ENCODE measurements around the gene RASSF3.
A peak's percentile ranks its signal among the peaks of the same experiment; 100 is the strongest.
"Not testable (repeated sequence)": the region's sequence is repeated elsewhere in the genome, so short reads cannot be mapped to it uniquely, and the experiment has no call there.

RASSF3 gene, protein sequence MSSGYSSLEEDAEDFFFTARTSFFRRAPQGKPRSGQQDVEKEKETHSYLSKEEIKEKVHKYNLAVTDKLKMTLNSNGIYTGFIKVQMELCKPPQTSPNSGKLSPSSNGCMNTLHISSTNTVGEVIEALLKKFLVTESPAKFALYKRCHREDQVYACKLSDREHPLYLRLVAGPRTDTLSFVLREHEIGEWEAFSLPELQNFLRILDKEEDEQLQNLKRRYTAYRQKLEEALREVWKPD

DNA sequence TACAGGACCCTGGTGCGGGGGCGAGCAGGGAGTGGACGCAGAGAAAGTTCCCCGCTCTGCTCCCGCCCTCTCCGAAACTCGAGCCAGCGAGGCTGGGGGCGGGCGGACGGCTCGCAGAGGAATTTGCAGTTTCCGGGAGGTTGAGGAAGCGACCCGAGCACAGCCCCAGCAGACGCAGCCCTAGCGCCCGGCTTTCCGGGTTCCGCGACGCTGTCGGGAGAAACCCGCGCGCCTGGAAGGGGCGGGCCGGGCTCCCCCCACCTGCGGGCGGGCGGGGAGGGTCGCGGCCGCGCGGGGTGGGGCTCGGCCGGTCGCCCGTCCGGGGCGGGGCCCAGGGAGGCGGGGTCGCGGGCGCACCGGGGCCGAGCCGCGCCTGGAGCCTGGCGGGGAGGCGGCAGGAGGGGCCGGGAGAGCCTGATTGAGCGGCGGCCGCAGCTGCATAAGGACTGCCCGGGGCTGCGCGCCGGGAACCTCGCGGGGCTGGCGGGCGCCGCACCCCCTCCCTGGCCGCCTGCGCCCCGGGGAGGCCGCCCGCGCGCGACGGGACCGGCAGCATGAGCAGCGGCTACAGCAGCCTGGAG, at the start of gene RASSF3:
Gene RASSF3, plus strand, starts transcription at position 417 of the 581 bp plus-strand sequence. Its CDS starts 138 bp downstream, at position 555.
- peak; percentile 63 to 64 for DNase-seq

DNA sequence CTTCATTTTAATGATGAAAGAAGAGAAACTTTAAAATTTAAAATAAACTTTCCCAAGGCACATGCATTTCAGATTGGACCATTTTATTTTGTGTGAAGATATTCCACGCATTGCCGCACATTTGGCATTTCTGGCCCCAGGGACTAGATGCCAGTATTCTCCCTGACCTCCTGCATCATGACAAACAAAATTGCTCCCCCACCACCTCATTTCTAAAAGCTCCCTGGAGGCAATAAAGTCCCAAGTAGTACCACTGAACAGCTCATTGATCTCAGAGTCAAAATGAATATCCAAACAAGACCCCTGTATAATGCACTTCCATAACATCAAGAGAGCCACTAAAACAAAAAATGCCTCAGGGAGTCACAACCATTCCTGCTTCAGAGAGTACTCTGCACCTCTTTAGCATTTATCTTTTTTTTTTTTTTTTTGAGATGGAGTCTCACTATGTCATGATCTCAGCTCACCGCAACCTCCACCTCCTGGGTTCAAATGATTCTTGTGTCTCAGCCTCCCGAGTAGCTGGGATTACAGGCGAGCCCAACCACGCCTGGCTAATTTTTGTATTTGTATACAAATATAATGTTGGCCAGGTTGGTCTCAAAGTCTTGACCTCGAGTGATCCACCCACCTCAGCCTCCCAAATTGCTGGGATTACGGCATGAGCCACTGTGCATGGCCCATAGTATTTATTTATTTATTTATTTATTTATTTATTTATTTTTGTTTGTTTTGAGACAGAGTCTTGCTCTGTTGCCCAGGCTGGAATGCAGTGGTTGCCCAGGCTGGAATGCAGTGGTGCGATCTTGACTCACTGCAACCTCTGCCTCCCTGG, 48.8 kb upstream of the RASSF3 start:
- no peak for DNase-seq

DNA sequence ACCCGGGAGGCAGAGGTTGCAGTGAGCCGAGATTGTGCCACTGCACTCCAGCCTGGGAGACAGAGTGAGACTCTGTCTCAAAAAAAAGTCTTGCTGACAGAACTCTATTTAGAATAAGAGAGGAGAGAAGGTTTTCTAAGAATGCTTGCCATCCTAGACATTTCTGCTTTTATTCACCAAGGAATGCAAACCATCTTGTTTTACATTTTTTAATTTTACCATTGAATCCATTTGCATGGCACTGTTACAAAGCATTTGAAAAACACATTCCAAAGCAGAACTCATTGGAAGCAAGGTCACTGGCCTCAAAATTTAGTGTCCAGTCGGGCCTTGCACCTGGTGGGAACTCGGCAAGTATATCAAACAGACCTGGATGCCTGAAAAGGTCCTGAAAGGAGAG, 44.2 kb upstream of the RASSF3 start:
- DNase-seq, result no peak

DNA sequence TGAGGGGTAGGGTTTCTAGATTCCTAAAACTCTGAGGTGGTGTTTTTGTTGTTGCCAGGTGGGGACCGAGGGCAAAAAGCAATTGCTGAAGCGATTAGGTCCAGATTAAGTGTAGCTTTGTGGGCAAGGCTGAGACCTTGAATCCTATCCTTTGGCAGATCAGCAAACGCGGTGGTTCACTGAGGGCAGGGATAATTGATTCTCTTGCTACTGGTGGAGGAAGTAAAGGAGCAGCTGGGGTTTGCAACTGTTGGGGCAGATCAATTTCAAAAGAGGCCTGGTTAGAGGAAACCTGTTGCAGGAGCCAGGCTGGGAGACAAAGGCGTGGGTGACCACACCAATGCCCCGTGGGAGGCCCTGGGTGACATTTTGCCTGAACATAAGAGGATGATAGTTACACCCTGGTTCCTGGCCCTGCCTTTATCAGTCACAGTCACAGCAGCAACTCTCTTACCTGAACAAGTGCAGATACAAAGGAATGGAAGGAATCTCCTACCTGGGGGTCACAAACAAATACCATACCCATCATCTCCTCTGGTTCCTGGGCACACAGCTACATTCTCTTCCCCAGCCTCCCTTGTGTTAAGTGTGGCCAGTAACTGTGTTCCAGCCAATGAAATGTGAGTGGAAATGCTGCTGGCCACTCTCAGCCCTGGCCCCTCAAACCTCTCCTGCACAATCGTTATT, 43.3 kb upstream of the RASSF3 start:
- DNase-seq, result no peak

DNA sequence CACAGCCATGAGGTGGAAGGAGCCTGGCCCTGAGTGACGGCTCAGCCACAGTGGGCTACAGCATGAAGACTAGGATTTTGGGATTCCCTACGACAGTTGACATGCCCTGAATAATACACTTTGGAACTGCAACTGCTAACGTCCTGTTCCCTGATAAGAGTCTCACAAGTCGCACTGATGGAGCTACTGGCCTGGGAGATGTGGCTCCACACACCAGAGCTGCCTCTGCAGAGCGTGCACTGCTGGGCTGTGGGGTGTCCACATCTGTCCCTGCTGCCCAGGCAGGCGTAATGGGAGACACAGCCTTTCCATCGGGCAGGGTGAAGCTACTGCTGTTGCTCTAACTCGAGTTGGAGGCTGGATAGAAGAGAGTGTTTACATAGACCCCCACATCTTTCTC, 42.7 kb upstream of the RASSF3 start:
- no peak for DNase-seq

DNA sequence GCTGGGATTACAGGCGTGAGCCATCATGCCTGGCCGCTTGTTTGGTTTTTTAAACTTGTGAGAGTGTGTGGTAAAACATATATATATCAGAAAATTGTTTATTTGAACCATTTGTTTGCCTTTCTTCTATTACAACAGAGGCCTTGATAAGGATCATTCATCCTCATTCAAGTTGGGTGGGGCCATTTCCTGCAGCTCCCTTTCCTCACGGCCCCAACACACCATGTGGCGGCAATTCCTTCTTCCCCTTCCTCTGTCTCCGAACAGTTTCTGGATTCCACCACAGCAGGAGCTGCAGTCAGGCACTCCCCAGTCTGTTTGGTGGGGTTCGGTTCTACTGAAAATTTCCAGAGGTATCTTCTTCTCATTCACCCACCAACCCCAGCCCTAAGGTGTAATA, 42.0 kb upstream of the RASSF3 start:
- no peak for DNase-seq

DNA sequence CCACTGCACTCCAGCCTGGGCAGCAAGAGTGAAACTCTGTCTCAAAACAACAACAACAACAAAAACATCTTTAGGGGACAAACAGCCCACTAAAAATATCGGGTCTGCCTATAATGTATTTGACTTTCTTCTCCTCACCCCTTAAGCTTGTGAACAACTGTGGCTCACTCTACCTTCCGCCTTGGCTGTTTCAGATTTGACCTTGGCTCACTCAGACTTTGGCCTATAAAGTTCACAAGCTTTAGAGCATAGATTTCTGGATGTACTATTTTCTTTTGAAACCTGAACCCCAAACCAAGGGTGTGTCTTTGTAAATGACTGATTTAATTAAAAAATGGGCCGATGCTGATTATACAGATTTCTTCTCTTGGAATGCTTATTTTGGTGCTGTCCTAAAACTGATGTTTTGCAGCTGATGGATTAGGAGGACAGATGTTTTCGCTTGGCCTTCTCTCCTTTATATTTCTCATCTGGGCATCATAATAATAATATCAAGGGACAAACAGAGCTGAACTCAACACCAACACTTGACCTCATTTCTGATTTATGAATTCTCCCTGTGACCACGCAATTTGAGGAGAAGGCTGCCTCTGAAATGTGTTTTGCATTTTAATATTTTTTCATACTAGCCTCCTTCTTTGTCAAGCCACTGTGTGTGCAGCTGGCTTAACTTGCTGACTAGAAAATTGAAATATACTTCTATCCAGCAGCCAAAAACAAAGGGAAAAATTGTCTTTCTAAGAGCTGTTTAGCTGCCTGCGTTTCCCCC, 40.2 kb upstream of the RASSF3 start:
- DNase-seq, result no peak

DNA sequence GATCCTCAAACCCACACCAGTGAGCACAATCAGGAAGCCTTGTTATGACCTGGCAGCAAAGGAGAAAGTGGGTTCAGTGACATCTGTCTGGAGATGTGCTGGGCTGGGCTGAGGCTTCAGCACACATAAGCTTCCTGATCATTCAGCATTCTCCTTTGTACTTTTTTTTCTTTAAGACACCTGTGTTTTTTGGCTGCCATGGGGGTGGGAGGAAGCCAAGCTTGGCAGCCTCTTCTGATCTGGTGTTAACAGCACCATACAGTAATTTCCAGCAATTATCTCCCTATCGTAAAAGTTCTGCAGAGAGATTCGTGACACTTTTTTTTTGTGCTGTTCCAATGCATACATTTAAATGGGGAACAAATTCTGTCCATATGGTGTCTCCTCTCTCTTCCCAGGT, 38.9 kb upstream of the RASSF3 start:
- no peak for DNase-seq

DNA sequence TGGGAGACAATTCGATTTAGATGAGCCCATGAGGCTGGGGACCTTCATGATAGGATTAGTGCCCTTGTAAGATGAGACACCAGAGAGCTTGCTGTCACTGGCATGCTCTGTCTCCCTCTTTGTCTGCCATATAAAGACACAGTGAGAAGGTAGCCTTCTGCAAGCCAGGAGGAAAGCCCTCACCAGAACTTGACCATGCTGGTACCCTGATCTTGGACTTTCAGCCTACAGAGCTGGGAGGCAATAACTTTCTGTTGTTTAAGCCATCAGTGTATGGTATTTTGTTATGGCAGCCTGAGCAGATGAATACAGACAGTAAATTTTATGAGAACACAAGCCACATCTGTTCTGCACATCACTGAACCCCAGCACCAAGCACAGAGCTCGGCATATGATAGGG, 38.1 kb upstream of the RASSF3 start:
- DNase-seq, result no peak

DNA sequence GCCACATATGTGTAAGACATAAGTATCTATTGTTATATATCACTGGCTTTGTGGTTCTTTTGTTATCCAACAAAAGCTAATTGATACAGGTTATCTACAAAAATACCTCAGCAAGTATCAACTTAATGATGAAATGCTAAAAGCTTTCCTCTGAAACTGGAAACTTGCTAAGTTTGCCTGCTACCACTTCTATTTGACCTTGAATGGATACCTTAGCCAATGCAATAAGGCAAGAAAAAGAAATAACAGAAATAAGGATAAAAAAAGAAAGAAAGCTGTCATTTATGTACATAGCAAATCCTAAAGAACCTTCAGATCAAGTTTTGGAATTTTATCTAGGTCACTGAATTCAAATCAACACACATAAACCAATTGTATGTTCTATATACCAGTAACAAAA, 35.5 kb upstream of the RASSF3 start:
- no peak for DNase-seq

DNA sequence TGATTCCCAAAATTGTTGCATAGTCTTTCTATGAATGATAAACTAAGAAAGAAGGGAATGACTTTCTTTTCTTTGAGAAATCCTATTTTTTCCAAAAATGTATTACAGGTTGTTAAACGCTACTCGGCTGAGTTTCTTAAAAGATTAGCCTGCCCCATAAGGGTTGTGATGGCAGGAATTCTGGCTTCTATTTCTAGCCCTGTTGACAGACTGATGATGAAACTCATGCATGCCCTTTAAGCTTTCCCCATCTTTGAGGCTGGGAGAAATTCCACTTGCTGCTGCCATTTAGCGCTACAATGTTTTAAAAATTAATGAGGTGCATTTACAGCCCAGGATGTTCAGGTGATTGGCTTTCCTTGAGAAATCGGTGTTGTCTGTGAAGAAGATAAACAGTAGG, 33.2 kb upstream of the RASSF3 start:
- no peak for DNase-seq

DNA sequence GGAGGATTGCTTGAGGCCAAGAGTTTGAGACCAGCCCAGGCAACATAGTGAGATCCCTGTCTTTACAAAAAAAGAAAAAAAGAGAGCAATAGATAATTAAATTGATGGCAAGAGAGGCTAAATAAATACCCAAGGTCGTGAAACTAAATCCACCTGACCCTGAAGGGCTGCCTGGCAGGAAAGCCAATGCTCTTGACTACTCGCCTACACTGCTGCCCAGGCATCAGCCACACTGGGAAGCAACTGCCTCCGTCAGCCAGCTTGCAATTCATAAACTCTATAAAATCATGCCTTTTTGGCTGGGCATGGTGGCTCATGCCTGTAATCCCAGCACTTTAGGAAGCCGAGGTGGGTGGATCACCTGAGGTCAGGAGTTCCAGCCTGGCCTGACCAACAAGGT, 31.7 kb upstream of the RASSF3 start:
- no peak for DNase-seq

DNA sequence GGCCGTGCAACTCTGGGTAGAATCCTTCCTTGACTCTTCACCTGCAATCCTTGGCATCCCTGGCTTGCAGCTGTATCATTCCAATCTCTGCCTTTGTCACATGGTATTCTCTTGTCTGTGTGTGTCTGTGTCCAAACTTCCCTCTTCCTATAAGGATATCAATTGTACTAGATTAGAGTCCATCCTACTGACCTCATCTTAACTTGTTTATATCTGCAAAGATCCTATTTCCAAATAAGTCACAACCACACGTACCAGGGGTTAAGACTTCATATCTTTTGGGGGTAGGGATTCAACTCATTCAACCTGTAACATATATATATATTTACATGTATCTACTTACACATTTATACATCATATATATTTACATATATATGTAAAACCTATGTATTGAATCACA, 29.6 kb upstream of the RASSF3 start:
- DNase-seq, result no peak

DNA sequence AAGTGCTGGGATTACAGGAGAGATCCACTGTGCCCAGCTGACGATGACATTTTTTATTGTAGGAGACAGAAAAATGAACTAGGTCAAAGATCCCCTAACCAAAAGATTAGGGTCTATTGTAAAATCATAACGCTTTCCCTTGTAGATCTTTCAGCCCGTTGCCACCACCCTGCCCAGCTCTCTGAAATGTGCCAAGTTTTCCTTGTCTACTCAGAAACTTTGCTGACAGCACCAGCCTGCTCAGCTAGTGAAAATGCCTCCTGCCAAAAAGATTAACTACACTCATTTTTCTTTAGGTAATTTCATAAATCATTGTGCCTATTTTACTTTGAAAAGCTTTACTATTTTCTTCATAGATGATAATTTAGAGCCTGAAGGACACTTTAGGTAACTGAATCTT, 28.2 kb upstream of the RASSF3 start:
- DNase-seq, result no peak

DNA sequence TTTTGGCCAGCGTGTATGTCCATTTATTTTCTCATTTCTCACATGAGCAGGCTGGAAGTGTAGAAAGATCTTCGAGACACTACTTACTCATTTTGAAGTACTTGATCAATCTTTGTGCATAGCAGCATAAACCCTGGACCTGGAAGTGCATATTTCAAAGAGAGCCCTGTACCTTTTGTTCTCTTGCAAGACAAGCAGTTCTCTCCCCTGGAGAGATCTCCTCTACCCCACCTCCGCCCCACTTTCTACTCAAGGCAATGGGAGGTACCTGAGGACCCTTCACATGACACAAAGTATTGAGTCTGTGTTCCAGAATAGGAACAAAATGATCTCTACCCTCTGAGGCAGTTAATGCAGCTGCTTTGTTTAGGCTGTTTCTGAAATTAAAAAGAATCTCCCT, 27.4 kb upstream of the RASSF3 start:
- DNase-seq, result no peak

DNA sequence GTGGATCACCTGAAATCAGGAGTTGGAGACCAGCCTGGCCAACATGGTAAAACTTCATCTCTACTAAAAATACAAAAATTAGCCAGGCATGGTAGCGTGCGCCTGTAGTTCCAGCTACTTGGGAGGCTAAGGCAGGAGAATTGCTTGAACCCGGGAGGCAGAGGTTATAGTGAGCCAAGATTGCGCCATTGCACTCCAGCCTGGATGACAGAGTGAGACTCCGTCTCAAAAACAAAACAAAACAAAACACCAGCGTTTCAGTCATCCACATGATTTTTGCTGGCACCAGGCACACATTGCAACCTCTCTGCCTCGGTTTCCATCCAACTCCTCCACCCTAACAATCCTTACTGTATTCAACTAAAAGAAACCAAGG, 26.9 kb upstream of the RASSF3 start:
- not testable (repeated sequence) for DNase-seq

DNA sequence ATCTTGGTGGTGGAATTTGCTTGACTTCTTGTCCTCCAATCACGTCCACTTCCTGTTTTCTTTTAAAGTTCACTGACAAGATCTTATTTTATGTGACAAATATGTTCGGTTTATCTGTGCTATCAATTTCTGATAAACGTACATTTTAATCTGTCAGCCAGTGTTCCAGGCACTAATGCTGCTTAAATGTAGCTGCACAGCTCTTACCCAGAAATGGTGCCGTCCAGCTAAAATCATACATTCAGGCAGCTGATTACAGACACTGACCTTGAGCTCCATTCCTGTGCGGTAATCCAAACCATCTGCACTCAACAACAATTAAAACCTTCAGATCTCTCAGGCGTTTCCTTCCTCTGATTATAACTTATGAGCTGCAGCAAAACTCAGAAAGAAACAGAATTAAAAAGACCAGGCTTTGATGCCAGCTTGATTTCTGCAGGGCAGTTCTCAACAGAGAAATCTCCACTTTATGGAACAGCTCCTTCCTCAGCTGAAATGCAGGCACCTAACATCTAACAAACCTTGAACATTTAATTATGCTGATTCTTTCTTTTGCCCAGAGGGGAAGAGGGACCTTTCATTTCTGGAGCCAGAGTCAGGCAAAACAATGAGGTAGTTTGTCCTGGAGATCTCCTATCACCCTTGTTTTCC, 26.4 kb upstream of the RASSF3 start:
- DNase-seq, result no peak

DNA sequence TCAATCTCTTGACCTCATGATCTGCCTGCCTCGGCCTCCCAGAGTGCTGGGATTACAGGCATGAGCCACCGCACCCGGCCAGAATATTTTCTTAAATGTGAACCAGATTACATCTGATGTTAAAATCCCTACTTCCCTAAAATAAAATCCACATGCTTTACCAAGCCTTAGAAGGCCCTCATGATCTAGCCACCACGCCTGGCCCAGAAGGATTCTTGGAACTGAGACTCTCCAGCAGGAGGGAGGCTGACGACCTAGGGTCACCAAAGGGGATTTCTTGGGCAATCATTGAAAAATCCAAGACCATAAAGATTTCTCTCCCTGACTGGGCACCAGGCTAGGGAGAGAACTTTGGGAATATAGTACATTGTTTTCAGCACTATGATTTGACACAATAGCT, 25.2 kb upstream of the RASSF3 start:
- no peak for DNase-seq

DNA sequence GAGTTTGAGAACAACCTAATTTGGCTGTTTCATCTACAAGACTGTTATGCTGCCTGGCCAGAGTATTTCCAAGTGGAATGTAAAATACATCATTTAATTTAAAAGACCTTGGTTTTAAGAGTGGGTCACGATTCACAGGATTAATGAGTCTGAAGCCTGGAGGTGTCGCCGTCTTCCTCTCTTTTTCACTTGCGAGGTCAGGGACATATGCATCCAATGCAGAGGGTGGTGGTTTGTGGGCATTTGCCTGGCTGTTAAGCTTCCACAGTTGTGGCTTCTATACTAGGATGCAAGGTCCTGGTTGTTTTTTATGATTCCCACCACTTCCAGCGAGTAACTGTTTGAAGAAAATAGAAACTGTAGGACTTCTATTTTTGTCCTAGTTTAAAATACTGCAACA, 22.8 kb upstream of the RASSF3 start:
- no peak for DNase-seq

DNA sequence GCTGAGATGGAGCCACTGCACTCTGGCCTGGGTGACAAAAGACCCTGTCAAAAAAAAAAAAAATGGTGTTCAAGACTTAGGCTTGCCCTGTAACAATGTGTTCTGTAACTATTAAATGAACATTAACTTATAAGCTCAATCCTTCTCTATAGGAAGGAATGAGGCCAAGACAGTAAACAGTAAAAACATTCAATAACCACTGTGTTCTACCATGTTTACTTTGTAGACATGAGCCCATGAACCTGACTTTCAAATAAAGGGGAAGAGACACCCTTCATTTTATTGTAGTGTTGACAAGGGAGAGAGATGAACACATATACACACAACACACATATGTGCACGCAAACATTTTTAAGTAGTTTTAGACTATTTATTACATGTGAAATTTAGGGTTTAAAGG, 20.1 kb upstream of the RASSF3 start:
- DNase-seq, result no peak

DNA sequence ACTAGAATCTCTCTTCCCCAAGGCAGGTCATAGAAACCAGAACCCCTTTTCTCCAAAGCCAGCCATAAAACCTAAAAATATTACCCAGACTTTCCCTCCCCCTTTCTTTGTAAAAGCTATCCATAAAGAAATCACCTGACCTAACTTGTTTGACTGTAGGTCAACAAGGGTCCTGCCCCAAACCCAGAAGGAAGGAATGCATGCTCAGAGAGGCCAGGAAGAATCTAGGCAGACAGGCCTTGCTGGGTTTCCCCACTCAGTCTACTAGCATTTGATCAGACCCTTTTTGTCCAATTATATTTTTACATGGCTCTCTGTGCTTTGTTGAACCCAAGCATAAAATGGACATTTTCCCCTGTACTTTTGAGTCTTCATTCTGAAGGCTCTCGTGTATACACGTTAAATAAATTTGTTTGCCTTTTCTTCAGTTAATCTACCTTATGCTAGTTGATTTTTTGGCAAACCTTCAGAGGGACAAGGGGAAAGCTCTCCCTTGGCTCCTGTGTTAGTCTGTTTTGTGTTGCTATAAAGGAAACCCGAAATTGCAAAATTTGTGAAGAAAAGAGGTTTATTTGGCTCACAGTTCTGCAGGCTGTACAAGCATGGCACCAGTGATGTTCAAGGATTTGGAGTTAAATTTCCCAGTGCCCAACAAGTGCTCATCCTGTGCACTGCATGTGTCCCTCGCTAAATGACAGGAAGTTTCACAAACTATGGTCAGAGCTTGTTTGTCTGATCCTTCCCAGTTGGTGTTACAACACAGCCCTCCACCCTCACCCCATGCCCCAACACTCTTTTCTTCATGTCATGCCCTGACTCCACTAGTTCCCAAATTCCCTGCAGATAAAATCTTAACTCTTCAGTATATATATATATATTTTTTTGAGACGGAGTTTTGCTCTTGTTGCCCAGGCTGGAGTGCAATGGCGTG, 14.2 kb upstream of the RASSF3 start:
- no peak for DNase-seq

All from activated CD4-positive, alpha-beta T cell treated with anti-CD3 and anti-CD28 coated beads for 4 hours (primary cell).